GM18508 (cell line): ENCODE results near the gene DGKI.

Experiments
- ATAC-seq: cut with Tn5 transposase; IDR thresholded peaks from one replicate; pipeline ENCODE4 v1.9.1; 2021; ENCODE audit warnings: moderate number of reproducible peaks; ENCODE audit not compliant: insufficient read depth, unreplicated experiment

The DGKI gene

GRCh38 chr7:137519181-137519691 is 327.5 kb downstream of the DGKI start:
- no peak for ATAC-seq

- ATAC-seq = no peak
These were observed 333.7 kb downstream of the DGKI start for GRCh38 chr7:137513091-137513490.

- ATAC-seq = no peak
These were observed 339.7 kb downstream of the DGKI start for GRCh38 chr7:137507096-137507495.

GRCh38 chr7:137506031-137506430 is 340.7 kb downstream of the DGKI start:
- no peak for ATAC-seq

GRCh38 chr7:137501562-137501961 is 345.2 kb downstream of the DGKI start:
- no peak for ATAC-seq

GRCh38 chr7:137492889-137493288 is 353.9 kb downstream of the DGKI start:
- ATAC-seq = no peak

- no peak for ATAC-seq
These were observed 356.9 kb downstream of the DGKI start for GRCh38 chr7:137489880-137490279.

GRCh38 chr7:137488038-137488437 is 358.7 kb downstream of the DGKI start:
- no peak for ATAC-seq

GRCh38 chr7:137485818-137486217 is 361.0 kb downstream of the DGKI start:
- no peak for ATAC-seq

GRCh38 chr7:137484326-137484725 is 362.4 kb downstream of the DGKI start:
- no peak for ATAC-seq

GRCh38 chr7:137482466-137482865 is 364.3 kb downstream of the DGKI start:
- no peak for ATAC-seq

- ATAC-seq = no peak
These were observed 365.9 kb downstream of the DGKI start for GRCh38 chr7:137480824-137481365.

GRCh38 chr7:137480401-137480800 is 366.4 kb downstream of the DGKI start:
- ATAC-seq = no peak

GRCh38 chr7:137476937-137477336 is 369.8 kb downstream of the DGKI start:
- ATAC-seq = no peak

- no peak for ATAC-seq
These were observed 370.8 kb downstream of the DGKI start for GRCh38 chr7:137475966-137476365.

- no peak for ATAC-seq
These were observed 372.2 kb downstream of the DGKI start for GRCh38 chr7:137474540-137475026.

GRCh38 chr7:137471128-137471527 is 375.6 kb downstream of the DGKI start:
- no peak for ATAC-seq

GRCh38 chr7:137469858-137470257 is 376.9 kb downstream of the DGKI start:
- no peak for ATAC-seq

- no peak for ATAC-seq
These were observed 377.5 kb downstream of the DGKI start for GRCh38 chr7:137469191-137469811.

- no peak for ATAC-seq
These were observed 383.9 kb downstream of the DGKI start for GRCh38 chr7:137462847-137463246.

- no peak for ATAC-seq
These were observed 384.6 kb downstream of the DGKI start for GRCh38 chr7:137462074-137462715.

GRCh38 chr7:137458399-137458798 is 388.4 kb downstream of the DGKI start:
- ATAC-seq = no peak
